ENCODE results near the gene ATIC.

ATIC gene

GRCh38 chr2:215399067-215399716 lies 87.3 kb downstream of the ATIC start:
- DNase-seq (ENCODE audit: low read depth), result no peak
